ENCODE measurements around the gene JARID2.
"Not testable (repeated sequence)": the region's sequence is repeated elsewhere in the genome, so short reads cannot be mapped to it uniquely, and the experiment has no call there.

The JARID2 gene

GRCh38 chr6:15265787-15266186 lies 19.9 kb downstream of the JARID2 start:
- DNase-seq, result no peak

GRCh38 chr6:15266423-15266996 lies 20.6 kb downstream of the JARID2 start:
- DNase-seq, result no peak

DNA sequence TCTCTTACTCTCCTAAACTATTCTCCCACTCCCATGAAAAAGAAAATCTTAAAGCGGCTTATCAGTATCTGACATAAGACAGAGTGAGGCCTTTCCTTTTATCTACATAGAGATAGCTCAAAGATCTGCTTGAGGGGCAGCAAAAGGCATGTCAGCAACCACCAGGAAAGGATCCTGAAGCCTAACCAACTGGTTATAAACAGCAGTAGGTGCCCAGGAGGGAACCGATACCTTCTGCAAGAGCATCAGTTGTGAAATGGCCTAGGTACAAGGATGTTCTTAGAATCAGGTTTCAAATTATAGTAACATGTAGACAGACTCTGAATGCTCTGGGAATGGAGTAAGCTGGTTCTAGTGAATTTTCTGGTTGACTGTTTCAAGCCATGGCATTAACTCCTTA lies 21.4 kb downstream of the JARID2 start:
- DNase-seq, result no peak

DNA sequence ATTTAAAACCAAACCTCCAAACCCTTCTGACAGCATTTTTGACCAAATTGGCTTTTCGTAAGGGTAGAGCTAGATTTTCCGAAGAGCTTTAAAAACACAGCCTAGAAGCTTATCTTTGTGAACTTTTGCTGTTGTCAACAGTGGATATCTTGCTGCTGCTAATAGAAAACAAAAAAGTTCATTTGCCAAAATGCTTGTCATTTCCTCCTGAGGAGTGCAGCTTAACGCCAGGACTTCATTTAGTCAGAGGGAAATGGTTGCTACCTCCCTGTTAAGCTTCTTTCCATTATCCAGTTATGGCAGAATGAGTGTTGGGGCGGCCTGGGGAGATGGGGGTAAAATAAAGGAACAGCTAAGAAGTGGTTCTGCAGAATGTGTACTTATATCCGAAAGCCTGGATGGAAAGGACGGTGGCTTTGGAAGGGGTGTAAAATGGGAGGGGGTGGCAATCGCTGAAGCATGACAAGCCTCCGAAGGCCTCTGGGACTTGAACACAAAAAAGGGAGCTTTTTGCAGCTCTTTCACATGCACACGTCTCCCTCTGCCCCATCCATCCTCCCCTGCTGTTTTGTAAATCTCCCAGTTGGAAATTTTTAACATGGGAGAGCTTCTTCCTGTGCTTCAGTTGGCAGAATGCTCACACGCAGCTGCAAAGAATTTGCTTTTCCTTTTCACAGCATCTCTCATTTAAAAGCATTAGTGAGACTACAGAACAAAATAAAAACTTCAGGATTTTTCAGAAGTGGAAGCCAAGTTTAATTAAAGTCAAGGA lies 22.5 kb downstream of the JARID2 start:
- DNase-seq, result no peak

DNA sequence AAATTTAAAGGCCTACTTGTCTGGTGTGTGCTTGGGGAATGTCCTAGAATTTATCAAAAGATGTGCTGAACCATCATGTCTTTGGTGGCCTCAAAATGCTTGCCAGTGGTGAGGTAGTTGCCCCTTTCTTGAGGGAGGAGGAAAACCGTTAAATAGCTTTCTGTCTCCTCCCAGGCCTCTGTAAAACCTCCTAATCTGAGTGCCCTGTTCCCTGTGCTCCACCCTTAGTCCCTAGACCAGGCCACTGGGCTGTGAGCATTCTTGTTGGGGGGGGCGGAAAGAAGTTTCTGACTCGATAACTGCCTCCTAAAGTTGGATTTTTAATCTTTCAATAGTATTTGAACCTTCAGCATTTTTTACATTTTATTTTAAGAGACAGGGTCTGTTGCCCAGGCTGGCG lies 23.1 kb downstream of the JARID2 start:
- DNase-seq, result no peak

DNA sequence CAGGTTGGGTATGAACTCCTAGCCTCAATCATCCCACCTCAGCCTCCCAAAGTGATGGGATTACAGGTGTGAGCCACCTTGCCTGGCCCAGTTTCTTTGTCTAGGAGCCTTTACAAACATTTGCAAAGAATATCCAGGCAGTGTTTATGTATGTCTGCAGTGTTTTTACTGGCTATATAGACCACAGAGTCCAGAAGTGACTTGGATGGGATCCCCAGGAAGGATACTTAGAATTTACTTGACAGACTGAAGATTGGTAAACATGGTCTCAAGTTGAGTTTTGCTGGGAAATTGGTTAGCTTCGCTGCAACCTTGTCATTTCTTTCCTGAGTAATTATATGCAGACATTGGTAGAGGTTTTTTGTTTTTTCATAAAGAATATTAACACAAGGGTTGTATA lies 23.8 kb downstream of the JARID2 start:
- no peak for DNase-seq

DNA sequence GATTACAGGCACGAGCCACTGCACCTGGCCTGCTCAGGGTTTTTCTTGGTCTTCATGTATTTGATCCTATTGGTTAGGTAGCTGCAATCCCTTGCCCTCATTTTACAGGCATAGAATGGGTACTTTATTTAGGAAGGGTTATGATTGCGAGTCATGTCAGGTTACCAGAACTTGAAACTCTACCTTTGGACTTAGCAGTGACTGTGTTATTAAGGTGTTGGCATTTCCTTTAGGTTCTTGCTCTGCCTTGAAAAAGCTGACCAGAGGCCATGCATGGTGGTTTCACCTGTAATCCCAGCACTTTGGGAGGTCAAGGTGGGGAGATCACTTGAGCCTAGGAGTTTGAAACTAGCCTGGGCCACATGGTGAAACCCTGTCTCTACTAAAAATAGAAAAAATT lies 24.5 kb downstream of the JARID2 start:
- no peak for DNase-seq

GRCh38 chr6:15272562-15272961 lies 26.7 kb downstream of the JARID2 start:
- DNase-seq, result no peak

DNA sequence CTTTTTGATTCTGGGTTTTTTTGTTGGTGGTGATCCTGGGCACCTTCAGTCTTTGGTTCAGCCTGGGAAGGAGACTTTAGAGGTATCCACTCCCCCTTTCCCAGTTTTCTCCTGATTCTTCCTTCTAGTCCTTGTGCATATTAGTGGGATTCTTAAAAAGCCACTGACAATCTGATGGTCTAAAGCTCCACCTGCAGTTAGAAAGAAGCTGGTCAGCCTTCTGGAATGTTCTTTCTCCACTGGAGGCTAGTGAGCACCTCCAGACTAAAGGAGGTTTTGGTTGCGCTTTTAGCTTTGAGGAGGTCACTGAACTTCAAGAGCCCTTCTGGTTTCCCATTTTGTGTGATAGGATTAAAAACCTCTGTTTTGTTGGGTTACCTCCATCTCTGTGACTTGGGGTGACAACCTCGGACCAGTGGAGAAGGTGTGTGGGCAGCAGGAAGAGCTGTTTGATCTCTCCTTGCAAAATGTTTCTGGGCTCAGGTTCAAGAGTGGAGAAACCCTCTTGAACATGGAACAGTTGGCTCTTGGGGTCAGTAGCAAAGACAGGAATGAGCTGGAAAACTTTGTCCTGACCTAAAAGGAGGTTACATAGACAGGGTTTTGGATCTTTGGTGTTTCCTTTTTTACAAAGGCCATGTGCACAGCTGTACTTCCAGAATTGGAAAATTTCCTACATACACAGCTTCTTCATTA lies 29.0 kb downstream of the JARID2 start:
- DNase-seq, result no peak

DNA sequence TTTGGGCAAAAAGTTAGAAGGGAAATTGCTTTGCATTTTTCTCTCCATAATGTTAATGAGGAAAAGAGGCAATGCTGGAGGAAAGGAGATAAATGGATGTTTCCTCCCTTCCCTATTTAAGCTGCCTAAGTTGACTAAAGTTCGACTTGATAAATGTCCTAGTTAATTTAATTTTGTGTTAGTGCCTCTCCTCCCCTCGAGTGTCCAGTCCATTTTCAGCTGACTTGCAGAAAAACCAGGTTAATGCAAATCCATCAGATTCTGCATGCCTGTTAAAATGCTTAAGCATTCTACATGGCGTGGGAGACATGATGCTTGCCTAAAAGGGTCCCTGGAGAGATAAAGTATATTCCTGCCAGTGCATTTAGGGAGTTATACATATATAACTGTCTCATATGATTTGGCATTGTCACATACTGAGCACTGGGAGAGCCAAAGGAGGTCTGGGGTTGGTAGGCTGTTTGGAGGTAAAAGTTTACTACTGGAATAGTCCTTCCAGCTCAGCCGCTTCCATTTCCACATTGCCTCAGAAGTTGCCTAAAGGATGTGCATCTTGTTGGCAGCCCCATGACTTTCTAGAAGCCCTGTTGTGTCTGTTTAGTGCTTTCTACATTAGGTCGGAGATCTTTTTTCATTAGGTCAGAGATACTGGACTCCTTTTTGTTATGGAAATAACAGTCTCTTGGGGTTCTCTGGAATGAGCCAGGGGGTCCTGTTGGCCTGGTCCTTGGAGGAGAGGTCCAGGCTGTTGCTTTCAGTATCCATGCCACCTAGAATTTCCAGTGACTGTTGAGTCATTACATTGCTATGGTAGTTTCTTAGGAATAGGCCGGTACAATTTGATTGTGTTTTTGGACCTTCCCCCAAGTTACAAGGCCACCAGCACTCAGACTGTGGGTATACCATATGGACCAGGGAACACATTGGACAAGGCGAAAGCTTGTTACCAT lies 30.4 kb downstream of the JARID2 start:
- no peak for DNase-seq

DNA sequence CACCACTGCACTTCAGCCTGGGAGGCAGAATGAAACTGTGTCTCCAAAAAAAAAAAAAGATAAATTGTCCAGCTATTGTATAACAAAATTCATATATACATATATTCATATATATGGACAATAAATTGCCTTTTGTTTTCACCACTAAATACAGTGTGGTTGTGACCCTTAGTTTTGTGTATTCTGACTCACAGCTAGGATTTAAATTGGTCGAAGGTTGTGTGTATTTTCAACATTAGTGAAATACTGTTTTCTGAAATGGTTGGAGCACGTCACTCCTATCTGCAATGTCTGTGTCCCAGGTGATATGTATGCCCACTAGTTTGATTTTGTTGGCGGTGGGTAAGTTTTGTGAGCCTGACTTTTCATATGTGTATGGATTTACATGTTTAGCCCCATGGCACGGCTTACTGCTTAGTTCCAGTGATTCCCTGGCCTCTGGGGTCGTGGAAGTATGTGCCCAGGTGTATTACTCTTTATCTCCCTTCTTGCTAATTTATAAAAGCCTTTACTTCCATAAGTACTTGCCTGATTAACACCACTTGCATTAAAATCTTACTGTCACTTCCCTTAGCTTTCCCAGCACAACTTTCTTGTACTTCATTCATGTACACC lies 33.3 kb downstream of the JARID2 start:
- no peak for DNase-seq

GRCh38 chr6:15280028-15280427 lies 34.2 kb downstream of the JARID2 start:
- DNase-seq, result no peak

DNA sequence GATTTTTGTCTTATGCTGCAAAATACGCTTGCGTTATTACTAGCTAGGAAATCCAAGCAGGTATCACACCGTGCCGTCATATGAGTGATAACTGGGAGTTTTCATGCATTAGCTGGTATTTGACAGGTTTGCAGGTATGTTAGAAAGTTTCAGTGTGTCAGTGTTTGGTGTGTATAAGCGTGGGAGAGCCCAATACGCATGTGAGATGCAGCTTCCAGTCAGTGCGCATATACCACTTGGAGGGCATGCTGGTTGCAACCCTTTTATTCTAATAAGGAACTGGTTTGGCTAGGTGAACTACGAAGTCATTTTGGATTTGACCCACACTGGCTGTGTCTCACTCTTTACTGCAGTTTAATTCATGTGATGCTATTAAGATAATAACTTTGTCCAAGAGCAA lies 35.1 kb downstream of the JARID2 start:
- DNase-seq, result no peak

DNA sequence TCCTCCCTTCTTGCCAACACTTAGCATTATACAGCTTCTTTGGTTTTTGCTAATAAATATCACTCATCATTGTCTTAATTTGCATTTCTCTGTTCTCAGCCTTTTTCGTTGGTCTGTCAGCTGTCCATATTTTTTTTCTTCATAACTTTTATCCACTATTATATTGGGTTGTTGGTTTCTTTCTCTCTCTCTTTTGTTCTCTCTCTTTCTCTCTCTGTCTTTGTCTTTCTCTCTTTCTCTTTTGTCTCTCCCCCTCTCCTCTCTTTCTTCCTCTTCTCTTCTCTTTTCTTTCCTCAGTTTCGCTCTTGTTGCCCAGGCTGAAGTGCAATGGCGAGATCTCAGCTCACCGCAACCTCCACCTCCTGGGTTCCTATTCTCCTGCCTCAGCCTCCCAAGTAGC lies 36.5 kb downstream of the JARID2 start:
- no peak for DNase-seq

DNA sequence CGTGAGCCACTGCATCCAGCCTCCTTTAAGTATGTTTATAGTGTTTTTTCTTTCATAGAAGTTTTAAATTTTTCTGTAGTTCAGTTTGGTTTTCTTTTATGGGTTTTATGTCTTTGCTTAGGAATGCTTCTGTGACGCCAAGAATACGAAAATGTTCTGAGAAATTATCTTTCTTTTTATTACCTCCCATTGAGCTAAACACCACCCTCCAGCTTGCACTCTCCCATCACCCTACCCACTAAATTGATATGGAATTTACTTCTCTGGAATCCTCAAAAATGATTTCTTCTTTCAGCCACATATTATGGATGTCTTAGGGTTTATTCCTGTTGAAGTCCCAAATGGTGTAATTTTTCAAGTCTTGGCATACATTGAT lies 38.1 kb downstream of the JARID2 start:
- no peak for DNase-seq

GRCh38 chr6:15284743-15285142 lies 38.9 kb downstream of the JARID2 start:
- no peak for DNase-seq

DNA sequence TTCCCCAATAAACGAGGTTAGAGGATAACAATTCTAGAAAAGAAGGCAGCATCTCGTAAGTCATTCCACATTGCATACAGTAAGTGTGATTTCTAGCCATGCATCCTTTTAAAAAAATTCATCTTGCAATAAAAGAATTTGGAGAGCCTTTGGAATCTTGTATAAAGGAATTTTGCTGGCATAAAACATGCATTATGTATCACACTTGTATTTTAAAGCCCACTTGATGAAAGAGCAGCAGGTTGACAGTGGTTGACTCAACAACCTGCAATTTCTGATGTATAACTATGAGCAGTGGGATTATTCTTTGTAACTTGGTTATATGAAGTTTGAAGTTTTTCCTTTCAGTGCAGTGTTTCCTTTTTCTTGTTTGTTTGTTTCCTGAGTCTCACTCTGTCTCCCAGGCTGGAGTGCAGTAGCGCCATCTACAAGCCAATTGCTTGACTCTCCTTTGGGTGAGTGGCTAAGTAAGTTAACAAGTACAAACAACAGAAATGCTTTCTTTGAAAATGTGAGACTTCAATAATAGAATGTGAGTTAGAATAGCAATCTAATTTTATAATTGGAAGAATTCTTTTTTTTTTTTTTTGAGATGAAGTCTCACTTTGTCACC lies 39.9 kb downstream of the JARID2 start:
- no peak for DNase-seq

- no peak for DNase-seq
Measured at GRCh38 chr6:15287670-15288375, 42.0 kb downstream of the JARID2 start.

- DNase-seq, result no peak
Measured at GRCh38 chr6:15288856-15289255, 43.0 kb downstream of the JARID2 start.

DNA sequence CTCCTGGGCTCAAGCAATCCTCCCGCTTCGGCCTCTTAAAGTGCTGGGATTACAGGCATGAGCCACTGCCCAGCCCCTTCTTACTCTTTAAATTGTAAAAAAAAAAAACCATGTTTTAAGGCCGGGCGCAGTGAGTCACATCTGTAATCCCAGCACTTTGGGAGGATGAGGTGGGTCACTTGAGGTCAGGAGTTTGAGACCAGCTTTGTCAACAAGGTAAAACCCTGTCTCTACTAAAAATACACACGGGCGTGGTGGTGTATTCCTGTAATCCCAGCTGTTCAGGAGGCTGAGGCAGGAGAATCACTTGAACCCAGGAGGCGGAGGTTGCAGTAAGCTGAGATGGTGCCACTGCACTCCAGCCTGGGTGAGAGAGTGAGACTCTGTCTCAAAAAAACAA lies 43.6 kb downstream of the JARID2 start:
- not testable (repeated sequence) for DNase-seq

GRCh38 chr6:15290067-15290680 lies 44.3 kb downstream of the JARID2 start:
- DNase-seq, result no peak
